NOMO-1 treated with dmso at 0.1 percent for 144 hours (cell line): ENCODE measurements around the gene SEMA6C.

ENCODE experiments used
- DNase-seq: peaks from one replicate; lab custom pipeline; 2025; ENCODE audit not compliant: unreplicated experiment; lab: John Stamatoyannopoulos, UW

The SEMA6C gene

GRCh38 chr1:151158751-151159251 is 12.4 kb upstream of the SEMA6C start:
- peak; percentile 7 for DNase-seq

GRCh38 chr1:151158326-151158725 is 11.9 kb upstream of the SEMA6C start:
- DNase-seq, result peak; percentile 23

- DNase-seq, result peak; percentile 67
These were observed 10.7 kb upstream of the SEMA6C start for GRCh38 chr1:151157067-151157531.

- DNase-seq, result peak; percentile 69
These were observed 10.0 kb upstream of the SEMA6C start, which contains the start of gene TNFAIP8L2 for GRCh38 chr1:151156515-151156819. TNFAIP8L2 (plus strand) TSS chr1:151156649; CDS start chr1:151158698, 2,049 bp downstream.

GRCh38 chr1:151147665-151148064 is 1.2 kb upstream of the SEMA6C start:
- DNase-seq, result no peak

- DNase-seq, result no peak
These were observed 687 bp upstream of the SEMA6C start for GRCh38 chr1:151147132-151147503.

GRCh38 chr1:151146072-151146411 is 389 bp downstream of the SEMA6C start:
- DNase-seq, result no peak

- no peak for DNase-seq
These were observed 943 bp downstream of the SEMA6C start for GRCh38 chr1:151145304-151146071.

GRCh38 chr1:151144474-151145303 is 1.7 kb downstream of the SEMA6C start:
- no peak for DNase-seq

GRCh38 chr1:151143986-151144385 is 2.4 kb downstream of the SEMA6C start:
- DNase-seq, result no peak

GRCh38 chr1:151143057-151143435 is 3.4 kb downstream of the SEMA6C start:
- DNase-seq, result no peak

- DNase-seq, result no peak
These were observed 3.9 kb downstream of the SEMA6C start for GRCh38 chr1:151142411-151143056.

GRCh38 chr1:151137789-151138188 is 8.6 kb downstream of the SEMA6C start:
- no peak for DNase-seq

- no peak for DNase-seq
These were observed 10.7 kb downstream of the SEMA6C start for GRCh38 chr1:151135433-151136385.

- no peak for DNase-seq
These were observed 11.4 kb downstream of the SEMA6C start for GRCh38 chr1:151134991-151135390.

GRCh38 chr1:151134396-151134795 is 12.0 kb downstream of the SEMA6C start:
- DNase-seq, result no peak

- no peak for DNase-seq
These were observed 13.2 kb downstream of the SEMA6C start for GRCh38 chr1:151133018-151133806.

GRCh38 chr1:151132335-151133017 is 14.0 kb downstream of the SEMA6C start:
- no peak for DNase-seq

GRCh38 chr1:151131701-151132334 is 14.6 kb downstream of the SEMA6C start:
- no peak for DNase-seq
